Measurements from ENCODE around the gene ARFIP1. TPM values are rescaled to one million over a fixed set of nuclear protein-coding genes. Genes with fewer than 3 reads are reported as not detected.

The ARFIP1 gene
- total and polyA plus RNA-seq, 2 of the 8 experiments (the other 6 are each of a cell fraction or from before 2014, with no cell fraction given), result 13.5 to 38.0 TPM

DNA sequence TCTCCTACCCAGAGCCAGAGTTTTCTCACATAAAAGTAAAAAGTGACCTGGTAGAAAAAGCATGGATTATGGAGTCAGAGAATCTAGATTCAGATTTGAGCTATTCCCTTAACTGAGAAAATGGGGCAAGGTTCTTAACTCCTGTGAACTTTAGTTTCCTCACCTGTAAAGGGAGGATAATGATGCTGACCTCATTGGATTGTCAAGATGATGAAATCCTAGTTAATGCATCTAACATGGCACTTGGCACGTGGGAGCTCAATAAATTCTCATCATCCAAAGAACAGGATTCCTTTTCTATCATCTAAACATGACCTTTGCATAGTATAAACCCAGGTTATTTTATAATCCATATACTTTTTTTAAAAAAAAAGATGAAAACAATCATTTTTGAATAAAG lies 175.0 kb downstream of the ARFIP1 start:
- Histone ChIP-seq H4K8ac (ENCODE audit: extremely low read depth, insufficient read depth, low read length) (no peak overlapping the region), H3K4ac (replicated peaks; ENCODE audit: insufficient read length, low read depth, low read length) (no peak overlapping the region), H3K79me2 (ENCODE audit: control insufficient read depth in 1 of 2, insufficient read depth in 2 of 2, low read length in 2 of 2) (peaks cover 0 to 33% of the 10 kb centered on the region in 2 experiments; a peak in 2 of 4 replicates), H4K91ac (replicated peaks; ENCODE audit: insufficient read length, low read length) (no peak overlapping the region), H3K23me2 (ENCODE audit: low read depth, low read length) (no peaks in the 10 kb centered on the region), H2BK5ac (ENCODE audit: low read depth, low read length) (no peak overlapping the region), H4K20me1 (replicated peaks in 1 of 2; ENCODE audit: control insufficient read depth in 1 of 2, insufficient read depth in 2 of 2, low read length in 2 of 2) (no peaks in the 10 kb centered on the region), H2AK5ac (ENCODE audit: low read depth, low read length) (no peak overlapping the region), H2BK15ac (ENCODE audit: low read length) (no peak overlapping the region), H3K9ac (replicated peaks in 1 of 4; ENCODE audit: extremely low read depth in 1 of 4, low read depth in 3 of 4, low read length in 3 of 4) (no peak overlapping the region), H2BK20ac (ENCODE audit: low read length) (no peak overlapping the region), H2BK12ac (ENCODE audit: low read depth, low read length) (no peak overlapping the region), H3K4me3 (ENCODE audit: extremely low read depth in 1 of 4, insufficient read depth in 2 of 4, low read depth in 3 of 4, low read length in 4 of 4) (no peak overlapping the region), H3K56ac (replicated peaks; ENCODE audit: insufficient read length, low read depth, low read length) (no peak overlapping the region), H3K14ac (ENCODE audit: insufficient read length) (no peak overlapping the region), H3K9me3 (ENCODE audit: insufficient read depth in 2 of 2, low read depth in 1 of 2, low read length in 1 of 2) (no peaks in the 10 kb centered on the region), H3K4me2 (ENCODE audit: insufficient read depth in 1 of 2, low read depth in 2 of 2, low read length in 2 of 2) (no peak overlapping the region), H3K23ac (ENCODE audit: insufficient read length) (no peak overlapping the region), H3K4me1 (replicated peaks in 1 of 4; ENCODE audit: control insufficient read depth in 3 of 4, insufficient read depth in 4 of 4, low read length in 3 of 4) (peaks cover 7 to 19% (median 12%) of the 10 kb centered on the region in 4 experiments), H4K5ac (ENCODE audit: insufficient read length, low read depth, low read length) (no peak overlapping the region), H2BK120ac (replicated peaks; ENCODE audit: low read depth, low read length) (no peak overlapping the region), H3K18ac (ENCODE audit: extremely low read depth, low read length) (no peak overlapping the region), H3K27ac (ENCODE audit: low read depth, low read length) (no peak overlapping the region), H3K79me1 (ENCODE audit: low read depth, low read length) (0 out of 2 replicates have a peak, but pooled peaks cover 2% of the 10 kb centered on the region), H3K36me3 (ENCODE audit: control insufficient read depth in 2 of 4, insufficient read depth in 4 of 4, low read length in 3 of 4) (peaks cover 6 to 41% (median 20%) of the 10 kb centered on the region in 4 experiments; a peak in 7 of 8 replicates), H3K27me3 (replicated peaks in 1 of 4; ENCODE audit: control insufficient read depth in 3 of 4, extremely low read depth in 1 of 4, insufficient read depth in 3 of 4, low read length in 3 of 4) (no peaks in the 10 kb centered on the region), H2AFZ (ENCODE audit: low read length) (no peak overlapping the region)
- no peak for FAIRE-seq
- DNase-seq (ENCODE audit: low read depth in 1 of 2, low spot score in 2 of 2), result no peak
- TF ChIP-seq RNF2 (IDR thresholded peaks at IDR 0.05; ENCODE audit: borderline replicate concordance, low read depth, low read length, missing control alignments, poor library complexity, severe bottlenecking) (no peak), KDM1A (IDR thresholded peaks at IDR 0.05; ENCODE audit: borderline replicate concordance, low read length) (no peak), CREB1 (IDR thresholded peaks at IDR 0.05) (no peak), NRF1 (IDR thresholded peaks at IDR 0.05; ENCODE audit: low read depth, low read length) (no peak), BRCA1 (IDR thresholded peaks at IDR 0.05; ENCODE audit: low read depth, low read length) (no peak), POLR2AphosphoS5 (IDR thresholded peaks at IDR 0.05; ENCODE audit: low read depth, low read length) (no peak), HDAC2 (IDR thresholded peaks at IDR 0.05; ENCODE audit: borderline replicate concordance in 1 of 2, low read depth in 2 of 2, low read length in 2 of 2) (no peak), CBX5 (IDR thresholded peaks at IDR 0.05; ENCODE audit: low read depth, low read length) (no peak), TBP (IDR thresholded peaks at IDR 0.05; ENCODE audit: low read depth, low read length) (no peak), HDAC6 (IDR thresholded peaks at IDR 0.05; ENCODE audit: low read depth, low read length) (no peak), GABPA (IDR thresholded peaks at IDR 0.05; ENCODE audit: borderline replicate concordance, insufficient read depth, low read length) (no peak), CEBPB (IDR thresholded peaks at IDR 0.05; ENCODE audit: low read depth, low read length) (no peak), RBBP5 (IDR thresholded peaks at IDR 0.05; ENCODE audit: borderline replicate concordance, low read depth, low read length) (no peak), SIN3A (conservative IDR thresholded peaks at IDR 0.05 in 1 of 2, IDR thresholded peaks at IDR 0.05 in 1 of 2; ENCODE audit: low read depth in 1 of 2, low read length in 2 of 2) (no peak)
- CTCF ChIA-PET (ENCODE audit: partially characterized antibody), result interaction anchor here (0.6 to 1.4 kb wide), 3 partner anchors 11 to 479 kb away, joined by 3 to 7 read pairs (median 5); no protein-coding TSS in a partner anchor
- POLR2A ChIA-PET (ENCODE audit: partially characterized antibody), result no interaction called here
- 87% methylated on average over 1 of the region's 1 CpG; no CpG with 5 or more reads in 1 of the 2 experiments for WGBS, 2 experiments (ENCODE audit: extremely low coverage in 1 of 2, insufficient coverage in 1 of 2, insufficient read length in 1 of 2, insufficient replicate concordance in 2 of 2, low coverage in 1 of 2, low lambda C conversion rate in 2 of 2, missing lambda C conversion rate in 1 of 2)
